ENCODE measurements around the gene NR3C2. TPM values are rescaled to one million over a fixed set of nuclear protein-coding genes. Genes with fewer than 3 reads are reported as not detected.

NR3C2 gene
- total RNA-seq, 1 experiment from 2014 or later: 0.26 TPM

DNA sequence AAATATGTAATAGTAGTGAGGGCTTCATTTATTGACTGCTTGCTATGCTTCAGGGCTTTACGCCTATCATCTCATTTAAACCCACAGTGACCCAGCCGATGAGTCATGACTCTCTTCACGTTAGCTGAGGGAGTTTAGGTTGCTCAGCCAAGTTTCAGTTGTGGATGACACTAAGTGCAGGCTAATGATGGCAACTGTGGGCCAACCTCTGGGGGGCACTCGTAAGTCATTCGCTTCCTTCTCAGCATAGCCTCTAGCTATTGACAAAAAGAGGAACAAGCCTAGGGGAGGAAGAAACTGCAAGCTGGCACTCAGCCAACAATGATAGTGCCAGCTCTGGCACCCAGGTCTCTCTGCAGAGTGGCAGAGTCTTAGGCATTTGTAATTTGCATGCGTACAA, 385.3 kb downstream of the NR3C2 start:
- BruUV-seq (replicated peaks): no TSS peak
- ATAC-seq: no peak
- in situ Hi-C loops (cut with HindIII; ENCODE audit: low pct_unique_long_range_greater_than_20kb, low sequenced_read_pairs): no loop called here
- Histone ChIP-seq H3K4me3 (ENCODE audit: low read depth in 2 of 2, low read length in 2 of 2) (no peak overlapping the region), H3K9me3 (ENCODE audit: control insufficient read depth, insufficient read depth, low read depth, low read length) (no peaks in the 10 kb centered on the region), H3K36me3 (ENCODE audit: control insufficient read depth, insufficient read depth, low read length) (no peaks in the 10 kb centered on the region), H3K27me3 (ENCODE audit: control insufficient read depth, insufficient read depth, low read length) (no peaks in the 10 kb centered on the region), H3K4me1 (ENCODE audit: control insufficient read depth, insufficient read depth, low read length) (no peaks in the 10 kb centered on the region), H3K27ac (ENCODE audit: low read length) (no peak overlapping the region)
- POLR2A ChIA-PET: no interaction called here
- TF ChIP-seq, protein P1, sequence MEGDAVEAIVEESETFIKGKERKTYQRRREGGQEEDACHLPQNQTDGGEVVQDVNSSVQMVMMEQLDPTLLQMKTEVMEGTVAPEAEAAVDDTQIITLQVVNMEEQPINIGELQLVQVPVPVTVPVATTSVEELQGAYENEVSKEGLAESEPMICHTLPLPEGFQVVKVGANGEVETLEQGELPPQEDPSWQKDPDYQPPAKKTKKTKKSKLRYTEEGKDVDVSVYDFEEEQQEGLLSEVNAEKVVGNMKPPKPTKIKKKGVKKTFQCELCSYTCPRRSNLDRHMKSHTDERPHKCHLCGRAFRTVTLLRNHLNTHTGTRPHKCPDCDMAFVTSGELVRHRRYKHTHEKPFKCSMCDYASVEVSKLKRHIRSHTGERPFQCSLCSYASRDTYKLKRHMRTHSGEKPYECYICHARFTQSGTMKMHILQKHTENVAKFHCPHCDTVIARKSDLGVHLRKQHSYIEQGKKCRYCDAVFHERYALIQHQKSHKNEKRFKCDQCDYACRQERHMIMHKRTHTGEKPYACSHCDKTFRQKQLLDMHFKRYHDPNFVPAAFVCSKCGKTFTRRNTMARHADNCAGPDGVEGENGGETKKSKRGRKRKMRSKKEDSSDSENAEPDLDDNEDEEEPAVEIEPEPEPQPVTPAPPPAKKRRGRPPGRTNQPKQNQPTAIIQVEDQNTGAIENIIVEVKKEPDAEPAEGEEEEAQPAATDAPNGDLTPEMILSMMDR (IDR thresholded peaks at IDR 0.05): no peak
- TF ChIP-seq POLR2AphosphoS5 (IDR thresholded peaks at IDR 0.05; ENCODE audit: low read depth, low read length) (no peak), SIN3A (IDR thresholded peaks at IDR 0.05; ENCODE audit: borderline replicate concordance, insufficient read depth, low read depth, low read length) (no peak), TCF7L2 (IDR thresholded peaks at IDR 0.05; ENCODE audit: low read depth, low read length) (no peak)
- TF ChIP-seq, protein P2, sequence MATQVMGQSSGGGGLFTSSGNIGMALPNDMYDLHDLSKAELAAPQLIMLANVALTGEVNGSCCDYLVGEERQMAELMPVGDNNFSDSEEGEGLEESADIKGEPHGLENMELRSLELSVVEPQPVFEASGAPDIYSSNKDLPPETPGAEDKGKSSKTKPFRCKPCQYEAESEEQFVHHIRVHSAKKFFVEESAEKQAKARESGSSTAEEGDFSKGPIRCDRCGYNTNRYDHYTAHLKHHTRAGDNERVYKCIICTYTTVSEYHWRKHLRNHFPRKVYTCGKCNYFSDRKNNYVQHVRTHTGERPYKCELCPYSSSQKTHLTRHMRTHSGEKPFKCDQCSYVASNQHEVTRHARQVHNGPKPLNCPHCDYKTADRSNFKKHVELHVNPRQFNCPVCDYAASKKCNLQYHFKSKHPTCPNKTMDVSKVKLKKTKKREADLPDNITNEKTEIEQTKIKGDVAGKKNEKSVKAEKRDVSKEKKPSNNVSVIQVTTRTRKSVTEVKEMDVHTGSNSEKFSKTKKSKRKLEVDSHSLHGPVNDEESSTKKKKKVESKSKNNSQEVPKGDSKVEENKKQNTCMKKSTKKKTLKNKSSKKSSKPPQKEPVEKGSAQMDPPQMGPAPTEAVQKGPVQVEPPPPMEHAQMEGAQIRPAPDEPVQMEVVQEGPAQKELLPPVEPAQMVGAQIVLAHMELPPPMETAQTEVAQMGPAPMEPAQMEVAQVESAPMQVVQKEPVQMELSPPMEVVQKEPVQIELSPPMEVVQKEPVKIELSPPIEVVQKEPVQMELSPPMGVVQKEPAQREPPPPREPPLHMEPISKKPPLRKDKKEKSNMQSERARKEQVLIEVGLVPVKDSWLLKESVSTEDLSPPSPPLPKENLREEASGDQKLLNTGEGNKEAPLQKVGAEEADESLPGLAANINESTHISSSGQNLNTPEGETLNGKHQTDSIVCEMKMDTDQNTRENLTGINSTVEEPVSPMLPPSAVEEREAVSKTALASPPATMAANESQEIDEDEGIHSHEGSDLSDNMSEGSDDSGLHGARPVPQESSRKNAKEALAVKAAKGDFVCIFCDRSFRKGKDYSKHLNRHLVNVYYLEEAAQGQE (IDR thresholded peaks at IDR 0.05; ENCODE audit: insufficient read depth in 1 of 2, low read depth in 2 of 2, low read length in 1 of 2): no peak
- peak; percentile 5 for DNase-seq (ENCODE audit: low read depth, low spot score)
- intact Hi-C loops (cut with micrococcal nuclease; ENCODE audit: unreplicated experiment): no loop called here
- CTCF ChIA-PET: no interaction called here

DNA sequence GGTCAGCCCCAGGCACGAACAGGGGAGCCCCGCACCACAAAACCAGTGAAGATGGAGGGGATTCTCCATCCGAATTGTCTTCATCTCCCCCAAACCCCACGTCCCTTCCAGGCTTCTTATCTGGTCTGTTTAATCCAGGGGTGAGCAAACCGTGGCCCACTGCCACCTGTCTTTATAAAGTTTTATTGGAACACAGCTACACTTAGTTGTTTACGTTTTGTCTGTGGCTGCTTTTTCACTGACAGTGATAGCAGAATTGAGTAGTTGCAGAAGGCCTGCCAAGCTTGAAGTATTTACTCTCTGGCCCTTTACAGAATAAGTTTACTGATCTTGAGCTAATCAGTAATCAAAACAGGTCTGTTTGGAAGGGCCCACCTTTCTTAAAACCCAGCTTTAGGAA, 386.4 kb downstream of the NR3C2 start:
- TF ChIP-seq POLR2AphosphoS5 (IDR thresholded peaks at IDR 0.05; ENCODE audit: low read depth, low read length) (no peak), SIN3A (IDR thresholded peaks at IDR 0.05; ENCODE audit: borderline replicate concordance, insufficient read depth, low read depth, low read length) (no peak), TCF7L2 (IDR thresholded peaks at IDR 0.05; ENCODE audit: low read depth, low read length) (no peak)
- TF ChIP-seq, protein P1 (IDR thresholded peaks at IDR 0.05): no peak
- TF ChIP-seq, protein P2 (IDR thresholded peaks at IDR 0.05; ENCODE audit: insufficient read depth in 1 of 2, low read depth in 2 of 2, low read length in 1 of 2): no peak
- Histone ChIP-seq H3K4me3 (ENCODE audit: low read depth in 2 of 2, low read length in 2 of 2) (no peak overlapping the region), H3K36me3 (ENCODE audit: control insufficient read depth, insufficient read depth, low read length) (no peaks in the 10 kb centered on the region), H3K9me3 (ENCODE audit: control insufficient read depth, insufficient read depth, low read depth, low read length) (no peaks in the 10 kb centered on the region), H3K27me3 (ENCODE audit: control insufficient read depth, insufficient read depth, low read length) (no peaks in the 10 kb centered on the region), H3K4me1 (ENCODE audit: control insufficient read depth, insufficient read depth, low read length) (no peaks in the 10 kb centered on the region), H3K27ac (ENCODE audit: low read length) (no peak overlapping the region)
- DNase-seq (ENCODE audit: low read depth, low spot score) (no peak), ATAC-seq (no peak)
- BruUV-seq (replicated peaks): no TSS peak
- intact Hi-C loops (cut with micrococcal nuclease; ENCODE audit: unreplicated experiment) (no loop called here), in situ Hi-C loops (cut with HindIII; ENCODE audit: low pct_unique_long_range_greater_than_20kb, low sequenced_read_pairs) (no loop called here)
- POLR2A ChIA-PET: no interaction called here
- CTCF ChIA-PET: no interaction called here

All from Panc1 (cell line).